Measurements from ENCODE around the gene MROH2A. TPM values are rescaled to one million over a fixed set of nuclear protein-coding genes. Genes with fewer than 3 reads are reported as not detected.

Gene MROH2A
- total RNA-seq, 1 experiment from 2014 or later, result not detected

GRCh38 chr2:233801357-233802131 lies 23.4 kb downstream of the MROH2A start:
- Histone ChIP-seq H3K79me2 (ENCODE audit: insufficient read depth, low read length) (no peaks in the 10 kb centered on the region), H4K20me1 (ENCODE audit: insufficient read depth) (no peaks in the 10 kb centered on the region), H3K9me2 (ENCODE audit: insufficient read depth) (no peaks in the 10 kb centered on the region), H3K9me3 (ENCODE audit: control insufficient read depth in 1 of 2, insufficient read depth in 1 of 2, low read depth in 1 of 2, low read length in 2 of 2) (no peaks in the 10 kb centered on the region), H3K4me1 (ENCODE audit: control insufficient read depth in 1 of 2, insufficient read depth in 2 of 2, low read length in 2 of 2) (peaks cover 5 to 9% of the 10 kb centered on the region in 2 experiments; a peak in 3 of 4 replicates), H2AFZ (ENCODE audit: low read depth, low read length, poor library complexity, severe bottlenecking) (no peak overlapping the region), H3K4me3 (replicated peaks in 1 of 2; ENCODE audit: low read depth in 1 of 2, low read length in 2 of 2) (0 out of 4 replicates have a peak overlapping the region, but pooled peaks of 1 of the 2 experiments have one; percentile 2), H3K27me3 (ENCODE audit: insufficient read depth, low read length) (no peaks in the 10 kb centered on the region), H3K36me3 (ENCODE audit: control insufficient read depth in 1 of 2, insufficient read depth in 2 of 2, low read length in 2 of 2) (no peaks in the 10 kb centered on the region), H3K9ac (ENCODE audit: low read length) (no peak overlapping the region), H3K4me2 (ENCODE audit: low read length) (peak overlapping the region; percentile 49), H3K27ac (ENCODE audit: low read depth, low read length) (no peak overlapping the region)
- TF ChIP-seq POLR2A (IDR thresholded peaks at IDR 0.05; ENCODE audit: borderline replicate concordance, extremely low read depth, insufficient read depth, insufficient read length), result no peak
- no peak for TF ChIP-seq EZH2 (IDR thresholded peaks at IDR 0.05)
- TF ChIP-seq SP1 (IDR thresholded peaks at IDR 0.05; ENCODE audit: low read depth), result no peak
- no peak for TF ChIP-seq RAD21 (IDR thresholded peaks at IDR 0.05; ENCODE audit: low read depth)
- peak; percentile 23; the same call in 1 of the 2 replicates for TF ChIP-seq EGR1 (IDR thresholded peaks at IDR 0.05; ENCODE audit: low read depth)
- no peak for TF ChIP-seq CBX3 (IDR thresholded peaks at IDR 0.05; ENCODE audit: low read depth)
- BruUV-seq (replicated peaks), result no TSS peak
- POLR2A ChIA-PET, result no interaction called here
- CTCF ChIA-PET, result no interaction called here
- DNase-seq (ENCODE audit: low read depth, low spot score) (no peak), ATAC-seq (no peak; the same call in 1 of the 2 replicates)
- RAD21 ChIA-PET (ENCODE audit: low non-redundant PET in 1 of 2, low total read pairs in 2 of 2, uncharacterized antibody in 2 of 2, unreplicated experiment in 2 of 2), result no interaction called here
- intact Hi-C loops (cut with micrococcal nuclease), result no loop called here

- Histone ChIP-seq H3K9me3 (ENCODE audit: control insufficient read depth in 1 of 2, insufficient read depth in 1 of 2, low read depth in 1 of 2, low read length in 2 of 2) (no peaks in the 10 kb centered on the region), H3K9ac (ENCODE audit: low read length) (no peak overlapping the region), H2AFZ (ENCODE audit: low read depth, low read length, poor library complexity, severe bottlenecking) (no peak overlapping the region), H3K4me3 (replicated peaks in 1 of 2; ENCODE audit: low read depth in 1 of 2, low read length in 2 of 2) (no peak overlapping the region), H4K20me1 (ENCODE audit: insufficient read depth) (no peaks in the 10 kb centered on the region), H3K27me3 (ENCODE audit: insufficient read depth, low read length) (no peaks in the 10 kb centered on the region), H3K9me2 (ENCODE audit: insufficient read depth) (no peaks in the 10 kb centered on the region), H3K27ac (ENCODE audit: low read depth, low read length) (no peak overlapping the region), H3K79me2 (ENCODE audit: insufficient read depth, low read length) (no peaks in the 10 kb centered on the region), H3K4me1 (ENCODE audit: control insufficient read depth in 1 of 2, insufficient read depth in 2 of 2, low read length in 2 of 2) (peaks cover 5 to 9% of the 10 kb centered on the region in 2 experiments; a peak in 3 of 4 replicates), H3K4me2 (ENCODE audit: low read length) (no peak overlapping the region), H3K36me3 (ENCODE audit: control insufficient read depth in 1 of 2, insufficient read depth in 2 of 2, low read length in 2 of 2) (no peaks in the 10 kb centered on the region)
- ChIA-PET RAD21 (ENCODE audit: low non-redundant PET in 1 of 2, low total read pairs in 2 of 2, uncharacterized antibody in 2 of 2, unreplicated experiment in 2 of 2) (no interaction called here), POLR2A (no interaction called here), CTCF (no interaction called here)
- intact Hi-C loops (cut with micrococcal nuclease), result no loop called here
- no peak for DNase-seq (ENCODE audit: low read depth, low spot score)
- no TSS peak for BruUV-seq (replicated peaks)
- no peak for ATAC-seq
- TF ChIP-seq EZH2 (IDR thresholded peaks at IDR 0.05), result no peak
- TF ChIP-seq RAD21 (IDR thresholded peaks at IDR 0.05; ENCODE audit: low read depth), result no peak
- no peak for TF ChIP-seq ZBTB33 (IDR thresholded peaks at IDR 0.05; ENCODE audit: extremely low read depth, insufficient replicate concordance, low read length)
- TF ChIP-seq ATF3 (IDR thresholded peaks at IDR 0.05), result no peak
- TF ChIP-seq EZH2phosphoT487 (IDR thresholded peaks at IDR 0.05; ENCODE audit: borderline replicate concordance), result no peak
- no peak for TF ChIP-seq REST (IDR thresholded peaks at IDR 0.05; ENCODE audit: low read depth)
- no peak for TF ChIP-seq ZFX (IDR thresholded peaks at IDR 0.05)
- TF ChIP-seq ZNF274 (IDR thresholded peaks at IDR 0.05; ENCODE audit: low read depth, low read length), result no peak
- TF ChIP-seq CEBPB (IDR thresholded peaks at IDR 0.05; ENCODE audit: low read depth), result no peak
- TF ChIP-seq POLR2AphosphoS5 (IDR thresholded peaks at IDR 0.05; ENCODE audit: low read depth, low read length), result no peak
These were observed 24.1 kb downstream of the MROH2A start for GRCh38 chr2:233802132-233802815.

Data from HCT116 (cell line).